Measurements from ENCODE around the gene EHMT1.

DNA sequence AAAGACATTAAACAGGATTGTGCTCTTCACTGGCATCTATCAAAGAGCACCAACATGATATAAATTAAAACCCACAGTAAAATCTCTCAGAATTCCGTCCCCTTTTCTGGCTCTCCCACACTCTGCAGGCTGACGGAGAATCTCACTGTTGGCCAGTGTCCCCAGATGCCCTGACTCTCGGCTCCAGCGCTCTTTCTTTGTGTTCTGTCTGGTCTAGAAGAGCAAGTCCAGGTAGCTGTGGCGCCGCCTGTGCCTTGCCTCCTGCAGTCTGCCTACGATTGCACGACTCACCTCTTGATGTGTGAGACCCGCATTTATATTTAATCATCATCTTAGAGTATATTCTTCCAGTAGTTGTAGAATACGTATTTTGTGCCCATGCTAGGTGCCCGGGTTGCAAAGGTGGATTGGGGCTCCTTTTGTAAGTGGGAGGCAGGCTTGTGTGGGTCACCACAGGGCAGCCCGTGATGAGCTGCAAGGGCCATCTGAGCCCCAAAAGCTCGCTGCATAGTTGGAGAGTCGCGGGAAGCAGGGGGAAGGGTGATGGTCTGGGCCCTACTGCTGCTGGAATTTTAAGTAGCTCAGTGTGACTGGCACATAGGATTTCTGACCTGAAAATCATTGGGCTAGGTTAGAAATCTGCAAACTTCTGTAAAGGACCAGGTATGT lies 55.6 kb downstream of the EHMT1 start:
- TF ChIP-seq, protein P1, sequence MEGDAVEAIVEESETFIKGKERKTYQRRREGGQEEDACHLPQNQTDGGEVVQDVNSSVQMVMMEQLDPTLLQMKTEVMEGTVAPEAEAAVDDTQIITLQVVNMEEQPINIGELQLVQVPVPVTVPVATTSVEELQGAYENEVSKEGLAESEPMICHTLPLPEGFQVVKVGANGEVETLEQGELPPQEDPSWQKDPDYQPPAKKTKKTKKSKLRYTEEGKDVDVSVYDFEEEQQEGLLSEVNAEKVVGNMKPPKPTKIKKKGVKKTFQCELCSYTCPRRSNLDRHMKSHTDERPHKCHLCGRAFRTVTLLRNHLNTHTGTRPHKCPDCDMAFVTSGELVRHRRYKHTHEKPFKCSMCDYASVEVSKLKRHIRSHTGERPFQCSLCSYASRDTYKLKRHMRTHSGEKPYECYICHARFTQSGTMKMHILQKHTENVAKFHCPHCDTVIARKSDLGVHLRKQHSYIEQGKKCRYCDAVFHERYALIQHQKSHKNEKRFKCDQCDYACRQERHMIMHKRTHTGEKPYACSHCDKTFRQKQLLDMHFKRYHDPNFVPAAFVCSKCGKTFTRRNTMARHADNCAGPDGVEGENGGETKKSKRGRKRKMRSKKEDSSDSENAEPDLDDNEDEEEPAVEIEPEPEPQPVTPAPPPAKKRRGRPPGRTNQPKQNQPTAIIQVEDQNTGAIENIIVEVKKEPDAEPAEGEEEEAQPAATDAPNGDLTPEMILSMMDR (IDR thresholded peaks at IDR 0.05; ENCODE audit: insufficient read depth, low read length) = no peak
- no peak for TF ChIP-seq POLR2AphosphoS5 (IDR thresholded peaks at IDR 0.05; ENCODE audit: low read depth)
- TF ChIP-seq SPI1 (IDR thresholded peaks at IDR 0.05; ENCODE audit: borderline replicate concordance, low read depth) = no peak
- TF ChIP-seq REST (IDR thresholded peaks at IDR 0.05; ENCODE audit: insufficient replicate concordance, low read depth) = no peak
- TF ChIP-seq GABPA (IDR thresholded peaks at IDR 0.05; ENCODE audit: low read depth) = no peak
